CD4-positive, alpha-beta T cell treated with Interleukin-12 subunit alpha and Interleukin-12 subunit beta, for 1 hour (primary cell): Measurements from ENCODE around the gene BMPR1B.

Source experiments
- DNase-seq: peaks from one replicate; pipeline ENCODE4 v3.0.0-alpha.2; 2020

Gene BMPR1B

DNA sequence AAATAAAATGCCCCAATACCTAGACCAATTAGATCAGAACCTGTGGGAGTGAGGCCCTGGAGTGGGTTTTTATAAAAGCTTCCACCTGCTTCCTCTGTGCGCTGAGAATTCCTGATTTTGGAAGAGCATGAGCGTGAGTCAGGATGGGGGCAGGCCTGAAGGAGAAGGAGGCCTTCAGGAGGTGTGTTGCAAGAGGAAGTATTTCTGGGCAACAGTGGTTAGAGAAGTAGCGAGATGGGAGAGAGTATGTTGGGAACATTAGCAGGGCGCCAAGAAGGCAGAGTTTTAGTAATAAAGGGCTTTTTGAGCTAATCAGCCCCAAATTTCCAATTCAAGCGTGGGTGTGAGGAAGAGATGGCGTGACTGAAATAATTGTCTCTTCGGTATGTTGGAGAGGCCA is 441.2 kb downstream of the BMPR1B start:
- DNase-seq = no peak

DNA sequence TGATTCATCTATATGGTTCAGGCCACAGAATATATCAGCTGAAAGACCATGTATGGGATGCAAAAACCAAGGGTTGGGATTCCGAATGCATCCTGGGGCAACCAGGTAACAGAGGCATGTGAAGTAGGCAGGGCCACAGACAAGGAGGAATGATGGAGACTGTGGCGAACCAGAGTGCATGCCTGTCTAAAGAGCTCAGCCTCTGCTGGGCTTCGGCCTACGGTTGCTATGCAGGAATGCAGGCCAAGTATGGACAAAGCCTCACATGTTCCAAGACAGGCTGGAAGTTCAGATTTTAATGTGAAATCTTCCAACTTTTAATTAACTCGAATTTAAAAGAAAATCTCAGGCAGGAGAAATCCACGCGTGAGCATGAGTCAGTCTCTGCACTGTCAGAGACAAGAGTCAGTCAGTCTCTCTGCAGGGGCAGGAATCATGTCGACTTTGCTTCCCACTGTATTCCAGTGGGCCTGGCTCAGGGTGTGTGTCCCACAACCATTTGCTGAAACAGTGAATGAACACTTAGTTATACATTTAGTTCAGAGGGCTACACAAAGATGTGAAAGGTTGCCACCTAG is 446.6 kb downstream of the BMPR1B start:
- no peak for DNase-seq

DNA sequence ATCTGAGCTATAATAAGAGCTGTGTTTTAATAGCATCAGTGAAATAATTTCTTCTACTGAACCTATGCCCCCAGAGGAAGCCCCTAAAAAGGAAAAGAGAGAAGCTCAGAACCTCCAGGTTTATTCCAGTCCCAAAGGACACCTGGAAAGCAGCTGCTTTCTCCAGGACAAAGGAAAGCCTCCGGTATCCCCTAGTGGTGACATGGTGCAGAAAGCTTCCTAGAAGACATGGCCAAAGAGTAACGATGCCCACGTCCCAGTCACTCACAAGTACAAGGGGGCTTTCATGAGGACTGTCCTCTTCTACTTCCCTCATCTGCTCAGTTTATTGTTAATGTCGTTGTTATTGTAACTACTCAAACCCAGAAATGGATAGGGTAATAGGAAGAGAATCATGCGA is 447.1 kb downstream of the BMPR1B start:
- no peak for DNase-seq
